T47D (cell line): ENCODE data around the gene SPTBN4.

ENCODE experiments used
- DNase-seq, 2 experiments: peaks; one replicate each; pipeline versions ENCODE4 v3.0.0 to v3.0.0-alpha.2; 2011 to 2012; ENCODE audit warnings: low read depth in 1 of 2, low spot score in 1 of 2
- JUND ChIP-seq: IDR thresholded peaks from 2 replicates; pipeline ENCODE4 v1.6.1; 2012; ENCODE audit warnings: low read depth
- in situ Hi-C: cut with HindIII; loops from 2 replicates; pipeline ENCODE4 v1.10.0; 2016; ENCODE audit warnings: low sequenced_read_pairs, low pct_unique_long_range_greater_than_20kb

Gene SPTBN4

GRCh38 chr19:40611900-40612698, 145.3 kb downstream of the SPTBN4 start:
- DNase-seq: no peak
- in situ Hi-C loops: no loop called here
- TF ChIP-seq JUND: no peak

GRCh38 chr19:40612831-40613689, 146.3 kb downstream of the SPTBN4 start:
- in situ Hi-C loops: no loop called here
- no peak for TF ChIP-seq JUND
- peak in 1 of 2 experiments; percentile 35 for DNase-seq

GRCh38 chr19:40613690-40614621, 147.2 kb downstream of the SPTBN4 start:
- in situ Hi-C loops: no loop called here
- no peak for TF ChIP-seq JUND
- no peak for DNase-seq

GRCh38 chr19:40614622-40615411, 148.0 kb downstream of the SPTBN4 start:
- in situ Hi-C loops: no loop called here

GRCh38 chr19:40616178-40616577, 149.4 kb downstream of the SPTBN4 start:
- no peak for TF ChIP-seq JUND
- in situ Hi-C loops: no loop called here
- no peak for DNase-seq

More at GRCh38 chr19:40614622-40615411, 148.0 kb downstream of the SPTBN4 start:
- DNase-seq: peak in 1 of 2 experiments; percentile 55
- TF ChIP-seq JUND: no peak

- DNase-seq: no peak
- TF ChIP-seq JUND: no peak
- in situ Hi-C loops: no loop called here
Measured at GRCh38 chr19:40616941-40617340, 150.1 kb downstream of the SPTBN4 start.

- no peak for DNase-seq
- in situ Hi-C loops: no loop called here
- no peak for TF ChIP-seq JUND
Measured at GRCh38 chr19:40617961-40618360, 151.2 kb downstream of the SPTBN4 start.

- no peak for TF ChIP-seq JUND
- in situ Hi-C loops: no loop called here
- DNase-seq: no peak
Measured at GRCh38 chr19:40619333-40620160, 152.7 kb downstream of the SPTBN4 start.

- TF ChIP-seq JUND: no peak
- DNase-seq: no peak
- in situ Hi-C loops: no loop called here
Measured at GRCh38 chr19:40620161-40620485, 153.3 kb downstream of the SPTBN4 start.

- no peak for DNase-seq
- no peak for TF ChIP-seq JUND
- in situ Hi-C loops: no loop called here
Measured at GRCh38 chr19:40621283-40621682, 154.5 kb downstream of the SPTBN4 start.

GRCh38 chr19:40621966-40622772, 155.4 kb downstream of the SPTBN4 start:
- in situ Hi-C loops: no loop called here
- no peak for TF ChIP-seq JUND
- no peak for DNase-seq
